GM18873 (cell line): Measurements from ENCODE around the gene RTKN2.

Source experiments
- ATAC-seq: cut with Tn5 transposase; IDR thresholded peaks from one replicate; pipeline ENCODE4 v1.9.1; 2021; ENCODE audit warnings: mild to moderate bottlenecking, moderate library complexity, moderate number of reproducible peaks; ENCODE audit not compliant: unreplicated experiment, low FRiP score

RTKN2 gene

DNA sequence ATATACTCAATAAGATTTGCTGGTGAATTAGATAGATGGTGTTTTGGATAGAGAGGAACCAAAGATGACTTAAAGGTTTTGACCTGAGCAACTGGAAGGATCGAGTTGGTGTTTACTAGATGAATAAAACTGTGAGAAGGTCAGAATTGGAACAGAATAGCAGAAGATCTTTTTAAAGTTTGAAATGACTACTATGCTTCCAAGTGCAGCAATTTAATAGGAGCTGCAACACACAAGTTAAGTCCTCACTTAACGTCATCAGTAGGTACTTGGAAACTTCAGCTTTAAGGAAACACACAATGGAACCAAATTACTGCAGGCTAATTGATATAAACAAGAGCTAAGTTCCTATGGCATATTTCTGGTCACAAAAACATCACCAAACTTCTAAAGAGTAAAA is 86.5 kb downstream of the RTKN2 start:
- ATAC-seq: no peak

DNA sequence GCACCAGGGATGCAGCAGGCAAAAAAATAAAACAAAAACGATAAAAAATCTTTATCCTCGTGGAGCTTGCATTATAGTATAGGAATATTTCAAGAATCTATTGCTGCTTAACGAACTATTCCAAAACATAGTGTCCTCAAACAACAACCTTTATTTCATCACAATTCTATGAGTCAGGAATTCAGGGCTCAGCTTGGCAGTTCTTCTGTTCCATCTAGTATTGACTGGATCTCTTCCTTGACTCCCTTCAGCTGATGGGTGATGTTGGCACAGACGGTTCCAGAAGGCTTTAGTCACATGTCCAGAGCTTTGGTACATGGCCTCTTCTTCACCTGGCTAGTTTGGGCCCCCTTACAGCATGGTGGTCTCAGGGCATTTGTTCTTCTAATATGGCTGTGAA is 88.0 kb downstream of the RTKN2 start:
- no peak for ATAC-seq

DNA sequence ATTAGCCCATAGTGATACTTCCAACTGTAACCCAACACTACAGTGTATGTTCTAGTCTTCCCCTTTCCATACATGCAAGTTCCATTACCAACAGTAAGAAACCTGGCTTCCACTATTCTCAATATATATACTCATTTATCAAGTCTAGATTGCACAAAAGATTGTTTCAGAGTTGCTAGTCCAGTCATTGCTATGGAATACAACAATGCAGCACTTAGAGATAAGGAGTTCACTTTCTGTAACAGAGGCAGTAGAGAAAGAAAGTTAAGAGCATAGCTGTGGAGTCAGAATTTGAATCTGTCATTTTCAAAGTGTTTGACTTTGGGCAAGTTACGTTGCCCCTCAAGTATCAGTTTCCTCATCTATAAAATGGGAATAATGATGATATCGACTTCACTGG is 90.1 kb downstream of the RTKN2 start:
- no peak for ATAC-seq

DNA sequence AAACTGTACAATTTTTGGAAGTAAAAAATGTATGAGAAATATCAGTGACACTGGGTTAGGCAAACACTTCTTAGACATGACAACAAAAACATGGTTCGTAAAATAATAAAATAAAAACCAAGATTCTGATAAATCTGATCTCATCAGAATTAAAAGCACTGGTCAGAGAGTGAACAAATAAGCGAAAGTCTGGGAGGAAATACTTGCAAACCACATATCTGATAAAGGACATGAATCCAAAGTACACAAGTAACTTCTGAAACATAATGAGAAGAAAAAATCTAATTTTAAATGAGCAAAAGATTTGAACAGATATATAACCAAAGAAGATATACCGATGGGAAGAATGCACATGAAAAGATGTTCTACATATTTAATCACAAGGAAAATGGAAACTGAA is 91.5 kb downstream of the RTKN2 start:
- ATAC-seq: no peak

DNA sequence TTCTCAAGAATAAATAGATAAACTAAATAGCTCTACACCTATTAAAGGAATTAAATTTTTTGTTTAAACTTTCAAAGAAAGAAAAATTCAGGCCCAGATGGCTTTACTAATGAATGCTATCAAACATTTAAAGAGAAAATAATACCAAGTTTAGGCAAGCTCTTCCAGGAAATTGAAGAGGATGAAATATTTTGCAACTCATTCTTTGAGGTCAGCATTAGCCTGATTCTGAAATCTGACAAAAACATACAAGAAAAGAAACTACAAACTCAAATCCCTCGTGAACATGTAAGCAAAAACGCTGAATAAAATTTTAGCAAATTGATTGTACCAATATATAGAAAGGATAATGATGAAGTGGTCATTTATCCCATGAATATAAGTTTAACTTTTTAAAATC is 93.4 kb downstream of the RTKN2 start:
- ATAC-seq: no peak

DNA sequence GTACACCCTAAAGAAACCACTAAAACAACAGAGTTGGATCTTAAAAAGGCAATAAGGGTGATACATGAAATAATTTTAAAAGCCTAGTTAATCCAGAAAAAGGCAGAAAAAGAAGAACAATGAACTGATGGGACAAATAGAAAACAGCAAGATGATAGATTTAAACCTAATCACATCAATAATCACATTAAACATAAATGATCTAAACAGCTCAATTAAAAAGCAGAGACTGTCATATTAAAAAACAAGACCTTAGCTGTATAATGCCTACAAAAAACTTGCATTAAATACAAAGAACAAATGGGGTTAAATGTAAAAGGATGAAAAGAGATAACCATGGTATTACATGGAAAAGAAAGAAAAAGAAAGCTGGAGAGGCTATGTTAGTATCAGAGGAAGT is 96.2 kb downstream of the RTKN2 start:
- no peak for ATAC-seq

DNA sequence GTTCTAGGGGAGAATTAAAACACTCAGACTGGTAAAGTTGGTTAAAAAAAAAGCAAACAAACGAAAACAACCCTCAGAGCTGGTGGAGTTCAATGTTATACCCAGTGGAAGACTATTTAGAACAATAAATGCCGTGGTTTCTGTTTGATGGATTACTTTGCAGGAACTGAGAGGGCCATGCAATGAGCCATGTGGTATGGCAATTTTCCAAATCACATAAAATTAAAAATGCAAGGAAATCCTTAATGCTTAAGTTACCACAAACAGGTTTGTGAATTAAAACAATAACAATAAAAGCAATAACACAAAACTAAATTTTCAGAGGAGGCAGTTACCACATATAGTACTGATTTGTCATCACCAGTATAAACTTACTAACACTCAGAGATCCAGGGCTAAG is 96.9 kb downstream of the RTKN2 start:
- ATAC-seq: no peak

DNA sequence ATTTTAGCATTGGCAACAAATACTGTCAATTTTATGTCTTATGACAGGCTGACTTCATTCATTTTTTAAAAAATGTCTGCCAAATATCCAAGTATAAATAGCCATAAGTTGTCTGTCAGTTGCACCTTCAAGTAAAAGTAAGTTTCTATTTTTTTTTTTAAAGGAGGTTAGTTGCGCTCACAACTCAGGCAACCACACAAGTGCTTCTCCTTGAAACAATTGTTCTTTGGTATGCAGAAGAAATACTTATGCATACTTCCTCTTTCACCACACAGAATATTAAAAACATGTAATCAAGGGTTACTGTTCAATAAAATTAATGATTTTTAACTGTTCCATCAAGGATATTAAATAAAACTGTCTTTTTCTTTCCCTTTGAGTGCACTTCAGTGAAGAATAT is 97.9 kb downstream of the RTKN2 start:
- no peak for ATAC-seq

DNA sequence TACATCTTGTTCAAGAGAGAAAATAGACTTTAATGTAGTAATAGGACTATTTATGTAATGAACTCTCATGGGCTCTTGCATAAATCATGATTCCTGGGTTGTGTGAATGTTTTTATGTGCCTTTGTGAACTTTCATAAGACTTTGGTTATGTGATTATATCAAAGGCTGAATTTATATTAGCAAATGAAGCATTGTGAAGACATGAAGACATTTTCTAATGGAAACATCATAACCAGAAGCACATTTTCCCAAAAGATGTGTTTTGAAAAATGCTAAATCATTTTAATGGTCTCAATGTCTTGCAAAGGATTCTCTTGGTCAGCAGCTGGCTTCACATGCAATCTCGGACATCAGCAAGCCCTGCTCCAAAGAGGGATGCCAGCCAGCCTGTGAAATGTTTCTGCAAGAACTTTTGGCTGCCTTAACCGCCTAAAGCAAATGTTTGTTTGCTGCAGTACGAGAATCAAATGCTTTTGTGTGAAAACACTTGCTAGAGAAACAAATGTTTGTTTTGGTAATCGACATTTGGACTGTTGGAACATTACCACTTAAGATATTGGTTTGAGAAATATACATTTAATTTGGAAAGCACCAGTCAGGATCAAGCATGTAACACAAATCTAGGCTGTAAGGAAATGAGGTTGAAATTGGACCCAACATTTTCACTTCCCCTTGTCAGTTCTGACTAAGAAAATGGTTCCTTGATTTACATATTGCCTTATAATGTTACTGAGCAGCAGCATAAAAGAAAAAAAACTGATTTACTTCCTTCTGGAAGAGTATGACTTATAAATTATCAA is 102.1 kb downstream of the RTKN2 start:
- ATAC-seq: peak; percentile 99

DNA sequence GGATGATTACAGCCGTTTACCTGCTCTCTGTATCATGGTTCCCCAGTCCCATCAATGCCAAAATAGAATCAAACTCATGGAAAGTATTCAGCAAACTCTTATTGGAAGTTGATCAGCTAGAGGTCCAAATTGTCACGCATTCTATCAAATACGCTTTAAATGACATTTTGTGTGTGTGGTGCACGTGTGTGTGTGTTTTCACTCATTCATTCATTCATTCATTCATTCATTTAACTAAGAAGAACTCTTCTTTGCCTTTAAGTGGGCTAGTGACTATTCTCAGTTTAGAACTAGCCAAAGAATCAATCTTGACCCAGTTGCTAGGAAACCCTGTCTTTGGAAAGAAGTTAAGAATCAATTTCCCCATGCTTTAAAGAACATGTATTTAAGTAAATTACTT is 102.8 kb downstream of the RTKN2 start:
- ATAC-seq: no peak

DNA sequence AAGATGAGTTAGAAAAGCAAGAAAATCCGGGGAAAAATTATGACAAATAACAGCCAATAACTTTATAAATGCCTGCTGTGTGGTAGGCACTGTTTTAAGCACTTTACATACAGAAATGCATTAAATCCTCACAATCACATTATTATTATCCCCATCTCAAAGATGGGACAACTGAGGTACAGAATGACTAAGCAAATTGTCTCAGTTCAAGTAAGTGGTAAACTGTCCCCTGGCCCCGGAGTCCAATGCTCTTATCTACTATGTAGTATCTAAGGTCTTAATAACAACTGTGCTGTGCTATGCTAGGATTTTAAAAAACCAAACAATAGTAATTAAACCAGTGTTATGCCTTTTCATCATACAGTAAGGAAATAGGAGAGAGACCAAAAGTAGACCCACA is 105.6 kb downstream of the RTKN2 start:
- ATAC-seq: no peak

DNA sequence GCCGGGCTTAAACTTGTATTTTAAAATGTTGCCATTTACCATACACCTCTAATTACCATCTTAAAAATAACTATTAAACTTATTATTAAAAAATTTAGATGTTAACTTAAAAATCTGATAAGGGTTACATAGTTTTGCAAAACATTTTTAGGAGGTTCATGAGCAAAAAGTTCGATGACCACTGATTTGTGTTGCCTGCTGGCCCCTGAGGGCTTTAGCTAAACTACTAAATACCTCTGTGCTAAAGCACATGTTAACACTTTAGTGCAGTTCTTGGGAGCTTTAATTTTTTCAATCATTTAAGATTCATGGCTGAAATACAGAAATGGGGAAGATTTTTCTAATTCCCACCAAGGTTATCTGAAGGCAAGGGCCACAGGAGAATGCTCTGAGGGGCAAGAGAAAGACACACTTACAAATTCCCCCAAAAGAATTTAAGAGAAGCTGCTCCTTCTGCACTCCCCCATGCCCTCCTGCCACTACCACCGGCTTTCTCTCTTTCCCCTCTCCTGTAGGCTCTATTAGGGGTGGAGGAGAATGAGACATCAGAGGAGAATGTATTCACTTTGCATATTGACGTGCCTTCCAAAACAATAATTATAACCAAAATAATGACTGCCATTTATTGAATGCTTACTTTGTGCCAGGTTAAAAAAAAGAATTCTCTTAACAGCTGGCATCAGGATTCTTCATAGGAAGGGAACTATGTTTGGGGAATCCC is 106.2 kb downstream of the RTKN2 start:
- ATAC-seq: no peak

DNA sequence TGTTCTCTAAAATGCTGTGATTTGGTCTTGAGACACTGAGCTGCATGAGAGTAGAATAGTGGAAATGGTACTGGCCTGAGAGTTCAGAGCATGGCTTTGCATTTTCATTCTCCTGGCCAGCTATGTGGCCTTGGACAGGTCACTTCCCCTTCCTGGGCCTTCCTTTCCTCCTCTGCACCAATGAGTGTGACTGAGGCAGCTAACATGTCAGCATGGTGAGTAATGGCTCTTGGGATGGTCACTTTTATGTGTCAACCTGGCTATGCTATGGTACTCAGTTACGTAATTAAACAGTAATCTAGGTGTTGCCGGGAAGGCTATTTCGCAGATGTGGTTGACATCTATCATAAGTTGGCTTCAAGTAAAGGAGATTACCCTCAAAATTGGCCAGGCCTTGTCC is 109.3 kb downstream of the RTKN2 start:
- no peak for ATAC-seq

DNA sequence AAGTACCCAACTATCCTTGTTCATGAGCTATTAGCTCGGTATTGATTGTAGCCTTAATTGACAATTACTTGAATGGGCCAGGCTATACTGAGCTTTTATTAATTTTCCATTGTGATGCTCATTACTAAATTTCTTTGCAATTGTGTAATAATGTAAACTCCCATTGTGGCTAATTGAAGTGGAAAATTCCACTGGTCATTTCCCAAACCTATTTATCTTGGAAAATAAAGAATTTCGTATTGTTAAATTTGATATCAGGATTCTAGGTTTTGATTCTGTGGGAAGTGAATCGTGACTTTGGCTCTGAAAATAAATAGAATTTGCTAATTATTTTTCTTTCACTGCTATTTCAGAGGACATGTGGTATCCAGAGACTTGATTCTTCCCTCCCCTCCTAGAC is 111.0 kb downstream of the RTKN2 start:
- ATAC-seq: no peak

DNA sequence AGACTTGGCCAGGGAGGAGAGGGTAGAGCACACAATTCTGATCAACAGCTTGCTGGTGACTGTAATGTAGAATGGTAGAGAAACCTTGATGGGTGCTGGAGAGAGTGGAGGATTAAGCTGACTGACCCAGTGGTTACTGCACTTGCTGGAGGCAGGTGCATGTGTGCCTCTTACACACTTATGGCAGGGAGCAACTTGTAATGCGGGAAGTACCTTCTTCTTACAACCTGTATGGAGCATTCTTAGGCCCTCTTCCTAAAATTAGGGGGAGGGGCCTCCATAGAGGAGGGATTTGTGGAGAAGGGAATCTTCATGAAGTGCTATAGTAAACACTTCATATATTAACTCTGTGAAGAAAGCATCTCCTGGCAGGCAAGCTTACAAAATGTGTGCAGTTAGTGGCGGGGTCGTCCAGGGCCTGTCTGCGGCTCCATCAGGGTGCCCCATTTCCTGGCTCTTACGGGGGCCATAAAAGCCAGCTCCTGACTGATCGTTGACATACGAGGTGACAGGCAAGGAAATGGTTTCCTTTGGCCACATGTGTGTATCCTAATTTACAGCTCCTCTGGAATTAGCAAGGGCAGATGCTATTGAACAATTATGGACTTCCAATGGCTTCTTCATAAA is 113.5 kb downstream of the RTKN2 start:
- ATAC-seq: no peak

DNA sequence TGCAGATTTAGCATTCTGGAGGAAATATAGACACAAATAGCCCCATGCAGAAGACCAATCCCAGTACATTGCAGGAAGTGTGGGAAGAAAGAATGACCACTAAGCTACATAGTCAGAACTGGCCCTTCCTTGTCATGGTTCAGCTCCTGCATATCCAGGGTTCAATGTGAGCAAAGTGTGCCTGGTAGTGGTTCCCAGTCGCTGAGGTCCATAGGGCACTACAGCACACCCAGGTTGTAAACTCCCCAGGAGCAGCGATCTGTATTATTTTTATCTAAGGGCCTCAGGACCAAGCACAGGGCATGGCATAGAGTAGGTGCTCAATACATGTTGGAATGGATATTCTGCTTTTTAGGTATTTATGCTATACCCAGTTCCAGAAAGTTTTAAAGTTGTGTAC is 114.4 kb downstream of the RTKN2 start:
- no peak for ATAC-seq

DNA sequence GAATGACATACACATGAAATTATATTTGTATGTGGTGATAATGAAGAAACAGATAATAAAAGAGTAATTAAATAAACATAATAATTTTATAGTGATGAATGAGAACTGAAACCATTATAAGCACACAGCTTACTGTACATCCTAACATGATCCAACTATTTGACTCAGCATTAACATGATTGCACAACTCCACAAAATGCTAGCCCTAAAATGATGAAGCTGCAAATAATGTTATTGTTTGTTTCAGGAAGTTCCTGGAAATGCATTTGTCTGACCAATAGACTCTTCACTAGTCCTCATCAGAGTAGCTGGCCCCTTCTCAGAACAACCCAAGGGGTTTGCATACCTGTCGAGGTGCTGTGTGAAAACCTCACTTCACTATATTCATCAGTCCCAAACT is 115.5 kb downstream of the RTKN2 start:
- ATAC-seq: no peak

DNA sequence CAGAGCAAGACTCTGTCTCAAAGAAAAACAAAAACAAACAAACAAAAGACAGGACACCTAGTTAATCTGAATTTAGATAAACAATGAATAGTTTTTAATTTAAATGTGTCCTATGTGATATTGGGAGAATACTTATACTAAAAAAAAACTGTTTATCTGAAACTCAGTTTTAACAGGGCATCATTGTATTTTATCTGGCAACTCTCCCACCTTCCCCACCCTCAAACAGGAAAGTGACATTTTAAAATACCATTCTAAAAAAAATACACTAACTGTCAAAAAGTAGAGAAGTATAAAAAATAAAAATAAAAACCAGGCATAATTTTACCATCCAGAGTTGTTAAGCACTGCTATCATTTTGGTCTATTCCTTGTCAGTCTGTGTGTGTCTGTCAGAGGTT is 119.0 kb downstream of the RTKN2 start:
- no peak for ATAC-seq

DNA sequence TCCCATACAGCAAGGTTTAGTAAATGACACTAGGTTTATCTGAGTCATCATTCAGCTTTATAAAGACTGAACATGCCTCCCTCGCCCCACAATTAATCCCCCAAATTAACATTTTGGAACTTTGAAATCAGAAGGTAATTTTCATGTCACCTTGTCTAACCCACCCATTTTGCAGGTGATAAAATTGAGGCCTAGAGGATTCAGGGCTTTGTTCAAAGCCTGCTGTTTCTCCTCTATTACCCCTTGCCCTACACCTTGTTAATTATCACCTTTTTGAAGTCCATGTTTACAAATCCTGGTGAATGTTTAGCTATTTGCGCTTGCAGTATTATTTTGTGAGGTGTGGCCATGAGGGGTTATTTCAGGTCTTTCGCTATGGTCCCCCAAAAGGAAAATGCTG is 120.5 kb downstream of the RTKN2 start:
- ATAC-seq: no peak

DNA sequence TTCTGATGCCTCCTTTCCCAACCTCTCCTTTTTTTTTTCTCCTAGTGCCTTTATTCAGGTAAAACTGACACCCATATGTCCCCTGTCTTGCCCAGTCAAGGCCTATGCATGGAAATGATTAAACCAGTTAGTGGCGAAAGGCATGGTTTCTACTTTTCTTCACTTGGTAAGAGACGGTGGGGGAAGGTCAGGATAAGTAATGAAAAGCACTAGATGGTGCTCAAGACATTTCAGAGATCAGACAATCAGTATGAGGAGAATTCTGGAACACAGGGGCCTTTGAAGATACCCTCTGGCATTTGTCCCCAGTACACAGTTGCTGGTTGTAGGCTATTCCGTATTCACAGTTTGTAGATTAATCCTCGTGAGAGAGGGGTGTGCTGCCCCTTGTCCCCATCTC is 121.2 kb downstream of the RTKN2 start:
- no peak for ATAC-seq

DNA sequence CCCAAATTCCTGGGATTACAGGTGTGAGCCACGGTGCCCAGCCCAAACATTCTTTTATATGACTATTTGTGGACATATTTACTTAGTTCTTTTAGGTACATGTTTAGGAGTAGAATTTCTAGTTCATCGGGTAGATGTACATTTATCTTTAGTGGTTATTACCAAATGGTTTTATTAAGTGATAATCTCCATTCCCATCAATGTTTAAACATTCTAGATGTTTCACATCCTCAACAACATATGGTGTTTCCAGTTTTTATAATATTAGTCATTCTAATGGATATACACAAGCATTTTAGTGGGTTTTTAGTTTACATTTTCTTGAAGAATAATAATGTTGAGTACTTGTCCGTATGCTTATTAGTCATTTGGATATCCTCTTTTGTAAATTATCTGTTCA is 131.7 kb downstream of the RTKN2 start:
- no peak for ATAC-seq

DNA sequence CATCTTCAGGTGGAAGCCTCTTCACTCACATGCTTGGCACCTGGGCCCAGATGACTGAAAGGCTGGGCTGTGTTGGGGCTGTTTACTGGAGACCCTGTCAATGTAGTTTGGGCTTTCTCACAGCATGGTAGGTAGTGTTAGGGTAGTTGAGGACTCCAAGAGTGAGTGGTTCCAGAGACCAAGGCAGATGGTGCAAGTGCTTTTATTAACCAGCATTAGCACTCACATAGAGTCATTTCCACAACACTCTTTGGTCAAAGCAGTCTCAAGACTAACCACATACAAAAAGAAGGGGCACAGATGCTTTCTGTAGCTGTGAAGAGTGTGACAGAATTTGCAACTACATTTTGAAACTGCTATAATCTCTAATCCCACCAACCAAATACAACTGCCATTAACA is 135.0 kb downstream of the RTKN2 start:
- ATAC-seq: peak; percentile 91
